Ramos (cell line): ENCODE results near the gene MYO1A.

Experiments used
- in situ Hi-C: fragments of 300-500 bp; cut with MboI; formaldehyde crosslinking; loops from one replicate; pipeline ENCODE4 v1.14.3; 2022; ENCODE audit warnings: low sequenced_read_pairs; ENCODE audit not compliant: unreplicated experiment

The MYO1A gene

DNA sequence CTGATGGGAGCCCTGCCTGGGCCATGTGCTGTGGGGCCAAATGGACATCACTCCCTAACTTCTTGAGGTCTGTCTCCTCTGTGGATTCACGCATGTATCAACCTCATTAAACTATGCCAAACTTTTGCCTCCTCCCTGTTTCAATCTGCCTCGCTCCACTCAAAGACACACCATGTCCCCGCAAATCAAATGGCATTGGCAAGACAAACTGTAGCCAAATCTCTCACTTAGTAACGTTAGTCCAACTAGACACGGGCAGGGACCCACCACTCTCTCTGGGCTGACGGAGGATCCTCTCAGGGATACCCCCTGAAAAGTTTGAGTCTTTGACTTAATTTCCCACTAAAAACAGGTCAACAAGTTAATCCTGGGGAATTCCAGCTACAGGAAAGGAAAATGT, 51.6 kb downstream of the MYO1A start:
- in situ Hi-C loops: loop anchor here (25.0 kb wide), 1 partner anchor 486 kb away; the partner anchor contains the start of gene RBMS2

- in situ Hi-C loops: loop anchor here (25.0 kb wide), 1 partner anchor 485 kb away; the partner anchor contains the start of gene RBMS2
Observed at GRCh38 chr12:56996793-56997545, 53.0 kb downstream of the MYO1A start.

GRCh38 chr12:56995930-56996496, 53.9 kb downstream of the MYO1A start:
- in situ Hi-C loops: loop anchor here (25.0 kb wide), 1 partner anchor 484 kb away; the partner anchor contains the start of gene RBMS2

DNA sequence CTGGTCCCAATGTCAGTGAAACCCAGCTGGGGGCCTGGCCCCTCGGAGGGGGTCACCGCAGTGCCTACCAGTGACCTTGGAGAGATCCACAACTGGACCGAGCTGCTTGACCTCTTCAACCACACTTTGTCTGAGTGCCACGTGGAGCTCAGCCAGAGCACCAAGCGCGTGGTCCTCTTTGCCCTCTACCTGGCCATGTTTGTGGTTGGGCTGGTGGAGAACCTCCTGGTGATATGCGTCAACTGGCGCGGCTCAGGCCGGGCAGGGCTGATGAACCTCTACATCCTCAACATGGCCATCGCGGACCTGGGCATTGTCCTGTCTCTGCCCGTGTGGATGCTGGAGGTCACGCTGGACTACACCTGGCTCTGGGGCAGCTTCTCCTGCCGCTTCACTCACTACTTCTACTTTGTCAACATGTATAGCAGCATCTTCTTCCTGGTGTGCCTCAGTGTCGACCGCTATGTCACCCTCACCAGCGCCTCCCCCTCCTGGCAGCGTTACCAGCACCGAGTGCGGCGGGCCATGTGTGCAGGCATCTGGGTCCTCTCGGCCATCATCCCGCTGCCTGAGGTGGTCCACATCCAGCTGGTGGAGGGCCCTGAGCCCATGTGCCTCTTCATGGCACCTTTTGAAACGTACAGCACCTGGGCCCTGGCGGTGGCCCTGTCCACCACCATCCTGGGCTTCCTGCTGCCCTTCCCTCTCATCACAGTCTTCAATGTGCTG, 54.6 kb downstream of the MYO1A start:
- in situ Hi-C loops: loop anchor here (25.0 kb wide), 1 partner anchor 483 kb away; the partner anchor contains the start of gene RBMS2

DNA sequence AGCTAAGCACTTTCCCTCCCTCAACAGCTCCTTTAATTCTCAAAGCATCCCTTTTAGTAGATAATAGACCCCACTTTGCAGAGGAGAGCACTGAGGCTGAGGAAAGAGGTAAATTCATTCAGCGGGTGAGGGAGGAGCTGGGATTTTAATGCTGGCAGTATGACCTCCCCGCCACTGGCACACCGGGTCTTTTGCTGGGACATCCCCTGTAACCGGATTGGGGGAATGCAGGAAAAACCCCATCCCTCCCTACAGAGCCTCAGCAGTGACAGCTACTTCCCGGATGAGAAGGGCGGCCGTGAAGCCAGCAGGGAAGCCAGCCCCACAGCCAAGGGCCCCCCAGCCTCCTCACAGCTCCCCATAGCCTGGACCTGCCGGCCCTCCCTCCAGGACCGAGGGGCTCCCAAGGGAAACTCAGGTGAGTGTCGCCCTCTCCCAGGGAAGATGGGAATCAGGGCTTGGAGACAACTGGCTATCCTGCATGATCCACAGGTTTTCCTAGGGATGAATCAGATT, 55.6 kb downstream of the MYO1A start:
- in situ Hi-C loops: loop anchor here (25.0 kb wide), 1 partner anchor 482 kb away; the partner anchor contains the start of gene RBMS2

GRCh38 chr12:56993346-56993745, 56.6 kb downstream of the MYO1A start:
- in situ Hi-C loops: loop anchor here (25.0 kb wide), 1 partner anchor 481 kb away; the partner anchor contains the start of gene RBMS2

GRCh38 chr12:56991319-56992246, 58.3 kb downstream of the MYO1A start:
- in situ Hi-C loops: loop anchor here (25.0 kb wide), 1 partner anchor 479 kb away; the partner anchor contains the start of gene RBMS2

- in situ Hi-C loops: loop anchor here (25.0 kb wide), 1 partner anchor 478 kb away; the partner anchor contains the start of gene RBMS2
Observed at GRCh38 chr12:56990648-56991318, 59.1 kb downstream of the MYO1A start.

DNA sequence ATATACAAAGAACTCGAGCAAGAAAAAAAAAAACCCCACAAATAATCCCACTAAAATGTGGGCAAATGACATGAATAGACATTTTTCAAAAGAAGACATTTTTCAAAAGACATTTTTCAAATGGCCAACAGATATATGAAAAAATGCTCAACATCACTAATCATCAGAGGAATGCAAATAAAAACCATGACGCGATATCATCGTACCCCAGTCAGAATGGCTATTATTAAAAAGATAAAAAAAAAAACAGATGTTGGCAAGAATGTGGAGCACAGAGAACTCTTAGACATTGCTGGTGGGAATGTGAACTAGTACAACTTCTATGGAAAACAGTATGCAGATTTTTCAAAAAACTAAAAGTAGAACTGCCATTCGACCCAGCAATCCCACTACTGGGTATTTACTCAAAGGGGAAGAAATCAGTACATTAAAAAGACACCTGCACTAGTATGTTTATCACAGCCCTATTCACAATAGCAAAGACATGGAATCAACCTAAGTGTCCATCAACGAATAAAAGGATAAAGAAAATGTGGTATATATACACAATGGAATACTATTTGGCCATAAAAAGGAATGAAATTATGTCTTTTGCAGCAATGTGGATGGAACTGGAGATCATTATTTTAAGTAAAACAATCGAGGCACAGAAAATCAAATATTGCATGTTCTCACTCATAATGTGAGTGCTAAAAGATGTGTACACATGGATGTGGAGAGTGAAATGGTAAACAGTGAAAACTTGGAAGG, 59.9 kb downstream of the MYO1A start:
- in situ Hi-C loops: loop anchor here (5.0 to 25.0 kb wide), 2 partner anchors 233 to 478 kb away; partner anchors contain the start of gene RBMS2

DNA sequence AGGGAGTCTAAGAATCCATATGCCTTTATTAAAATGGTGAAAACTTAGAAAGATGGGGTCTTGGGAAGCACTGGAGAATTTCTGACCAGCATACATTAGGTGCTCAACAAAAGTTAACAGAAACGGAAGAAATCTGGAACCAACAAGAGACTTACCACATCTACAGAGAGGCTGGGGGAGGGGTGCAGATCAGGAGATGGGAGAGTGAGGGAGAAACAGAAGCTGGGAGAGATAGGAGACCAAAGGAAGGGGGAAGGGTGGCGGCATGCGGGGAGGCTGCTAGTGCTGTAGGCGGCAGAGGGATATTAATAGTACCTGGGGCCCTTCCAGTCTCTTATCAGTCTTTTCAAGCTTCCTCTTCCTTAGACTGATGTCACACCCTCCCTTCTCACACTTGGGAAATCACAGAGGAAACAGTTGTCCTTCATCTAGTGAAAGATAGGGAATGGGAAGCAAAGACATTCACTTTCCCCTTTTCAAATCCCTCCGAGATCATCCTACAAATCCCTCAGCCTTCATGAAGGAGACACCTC, 61.7 kb downstream of the MYO1A start:
- in situ Hi-C loops: loop anchor here (5.0 to 25.0 kb wide), 2 partner anchors 231 to 476 kb away; partner anchors contain the start of gene RBMS2

GRCh38 chr12:56987551-56988053, 62.3 kb downstream of the MYO1A start:
- in situ Hi-C loops: loop anchor here (5.0 to 25.0 kb wide), 2 partner anchors 230 to 475 kb away; partner anchors contain the start of gene RBMS2

- in situ Hi-C loops: loop anchor here (5.0 to 25.0 kb wide), 2 partner anchors 230 to 475 kb away; partner anchors contain the start of gene RBMS2
Observed at GRCh38 chr12:56987011-56987410, 62.9 kb downstream of the MYO1A start.

DNA sequence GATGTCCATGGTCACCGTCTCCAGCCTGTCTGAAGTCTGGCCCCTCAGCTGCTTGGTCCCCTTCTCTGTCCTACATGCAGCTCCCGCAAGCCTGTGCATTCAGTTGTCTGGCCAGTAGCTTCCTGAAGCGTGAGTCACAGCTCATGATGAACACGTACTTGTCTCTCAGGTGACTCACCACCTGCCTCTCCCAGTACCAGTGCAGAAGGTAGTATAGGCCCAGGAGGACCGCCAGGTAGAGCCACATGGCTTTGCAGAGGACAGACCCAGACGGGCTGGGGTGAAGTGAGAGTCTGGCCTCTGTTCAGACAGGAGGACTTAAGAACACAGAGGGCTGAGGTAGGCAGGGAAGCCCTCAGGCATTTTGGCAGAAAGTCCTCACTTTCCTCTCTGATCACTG, 64.2 kb downstream of the MYO1A start:
- in situ Hi-C loops: loop anchor here (5.0 to 25.0 kb wide), 2 partner anchors 228 to 473 kb away; partner anchors contain the start of gene RBMS2

GRCh38 chr12:56983386-56983785, 66.5 kb downstream of the MYO1A start:
- in situ Hi-C loops: loop anchor here (25.0 kb wide), 1 partner anchor 471 kb away; the partner anchor contains the start of gene RBMS2

- in situ Hi-C loops: loop anchor here (25.0 kb wide), 1 partner anchor 470 kb away; the partner anchor contains the start of gene RBMS2
Observed at GRCh38 chr12:56982578-56983236, 67.2 kb downstream of the MYO1A start.

GRCh38 chr12:56980941-56981530, 68.9 kb downstream of the MYO1A start:
- in situ Hi-C loops: loop anchor here (25.0 kb wide), 1 partner anchor 469 kb away; the partner anchor contains the start of gene RBMS2
